HG03139 (cell line): Measurements from ENCODE around the gene PFKP.

Experiments
- ATAC-seq: cut with Tn5 transposase; IDR thresholded peaks from one replicate; pipeline ENCODE4 v1.9.1; 2021; ENCODE audit not compliant: unreplicated experiment

The PFKP gene

DNA sequence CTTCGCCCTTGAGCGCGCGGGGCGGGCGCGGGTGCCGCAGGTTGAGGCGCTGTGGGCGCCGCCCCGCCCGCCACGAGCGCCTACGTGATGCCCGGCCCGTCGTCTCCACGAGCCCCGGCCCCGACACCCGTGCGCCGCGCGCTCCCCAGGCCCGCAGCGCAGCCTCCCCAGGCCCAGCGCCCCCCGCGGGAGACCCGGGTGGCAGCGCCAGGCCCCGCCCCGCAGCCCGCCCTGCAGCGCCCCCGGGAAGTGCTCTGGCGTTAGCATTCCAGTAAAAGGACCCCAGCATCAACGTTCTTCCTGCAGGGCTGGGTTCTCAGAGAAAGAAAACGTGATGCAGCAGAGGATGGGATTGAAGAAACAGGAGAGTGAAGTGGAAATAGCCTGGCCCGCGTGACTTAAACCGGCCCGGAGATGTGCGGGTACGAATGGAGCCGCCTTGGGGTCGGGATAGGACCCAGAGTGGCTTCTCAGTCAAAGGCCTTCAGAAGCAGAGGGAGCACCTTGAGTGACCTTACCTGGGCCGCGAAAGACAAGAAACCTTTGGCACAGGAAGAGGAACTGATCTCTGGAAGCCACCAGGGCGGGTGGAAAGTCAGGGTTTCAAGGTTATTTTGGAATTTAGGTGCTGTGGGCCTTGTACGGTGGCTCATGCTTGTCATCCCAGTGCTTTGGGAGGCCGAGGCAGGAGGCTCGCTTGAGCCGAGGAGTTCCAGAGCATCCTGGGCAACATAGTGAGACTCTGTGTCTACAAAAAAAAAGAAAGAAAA lies 1.8 kb downstream of the PFKP start:
- no peak for ATAC-seq

DNA sequence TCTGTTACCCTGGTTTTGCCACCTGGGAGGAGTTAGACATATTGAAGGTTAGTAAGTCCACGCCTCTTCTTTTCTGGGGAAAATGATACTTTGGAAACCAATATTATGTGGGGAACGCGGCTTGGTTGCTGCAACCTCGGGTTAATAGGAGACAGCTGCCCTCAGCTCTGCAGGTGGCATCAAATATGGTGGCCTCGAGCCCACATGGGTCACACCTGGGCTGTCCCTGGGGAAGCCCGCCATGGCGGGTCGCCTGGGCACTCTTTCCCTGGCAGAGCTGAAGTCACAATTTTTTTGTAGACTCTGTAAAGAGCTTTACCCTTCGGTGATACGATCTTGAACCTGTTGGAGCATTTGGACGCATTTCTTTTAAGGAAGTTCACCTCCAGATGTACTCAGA lies 2.5 kb downstream of the PFKP start:
- ATAC-seq = no peak

DNA sequence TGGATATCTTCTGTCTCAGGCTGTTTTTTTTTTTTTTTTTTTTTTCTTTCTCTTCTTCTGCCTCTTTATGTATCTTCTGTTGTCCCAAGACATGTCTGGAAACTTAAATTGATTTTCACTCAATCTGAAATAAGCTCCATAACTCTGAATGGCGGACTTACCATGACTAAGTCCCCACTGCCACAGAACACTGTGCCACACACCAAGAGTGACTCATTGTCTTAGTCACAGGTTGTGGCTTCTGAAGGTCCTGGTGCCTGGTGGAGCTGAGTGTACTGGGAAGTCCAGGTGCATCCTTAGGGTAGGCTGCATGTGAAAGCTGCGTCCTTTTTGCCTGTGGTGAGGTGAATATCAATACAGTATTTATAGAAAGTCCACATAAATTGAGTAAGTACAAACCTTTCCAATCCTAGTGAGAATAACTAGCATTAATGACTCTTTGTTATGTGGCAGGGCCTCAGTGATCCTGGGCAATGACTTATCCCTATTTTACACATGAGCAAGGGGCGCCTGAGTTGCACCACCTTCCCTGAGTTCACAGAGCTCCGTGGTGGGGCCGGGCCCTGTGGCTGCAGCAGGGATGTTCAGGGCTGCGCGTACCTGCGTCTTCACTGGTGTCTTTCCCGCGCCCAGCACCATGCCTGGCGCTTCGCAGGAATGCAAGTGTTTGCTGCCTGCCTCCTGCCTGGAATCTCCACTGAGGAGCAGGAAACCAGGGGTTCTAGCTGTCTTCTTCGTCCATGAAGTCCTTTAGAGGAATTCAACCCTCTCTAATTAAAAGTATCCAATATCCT lies 4.3 kb downstream of the PFKP start:
- ATAC-seq = no peak

DNA sequence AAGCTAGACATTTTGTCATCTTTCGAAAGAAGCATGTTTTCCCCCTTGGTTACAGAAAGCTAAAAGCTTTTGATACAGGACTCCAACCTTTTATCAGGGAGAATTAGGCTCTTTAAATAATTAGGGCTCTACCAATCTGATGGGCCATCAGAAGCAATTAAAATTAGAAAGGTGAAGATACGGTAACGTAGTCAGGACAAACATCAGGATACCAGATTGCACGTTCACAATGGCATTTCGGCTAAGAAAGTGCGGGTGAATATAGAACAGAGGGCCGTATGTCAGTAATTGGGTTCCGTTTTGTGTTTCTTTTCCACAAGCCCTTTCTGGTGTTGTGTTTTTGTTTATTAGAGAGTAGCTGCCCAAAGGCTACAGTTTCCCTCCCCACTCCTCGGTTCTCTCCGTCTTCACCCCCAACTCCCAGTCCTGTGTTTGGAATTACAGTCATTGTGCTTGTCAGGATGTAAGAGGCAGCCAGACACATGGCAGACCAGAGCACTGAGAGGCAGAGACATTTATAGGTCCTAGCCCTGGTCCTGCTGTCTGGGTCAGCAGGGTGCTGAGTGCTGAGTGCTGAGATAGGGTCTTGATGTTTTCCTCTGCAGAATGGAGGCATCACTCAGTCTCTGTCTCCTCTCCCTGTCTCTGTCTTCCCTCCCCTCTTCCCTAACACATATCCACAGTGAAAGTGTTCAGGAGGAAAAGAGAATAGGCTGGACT lies 5.5 kb downstream of the PFKP start:
- ATAC-seq = no peak

DNA sequence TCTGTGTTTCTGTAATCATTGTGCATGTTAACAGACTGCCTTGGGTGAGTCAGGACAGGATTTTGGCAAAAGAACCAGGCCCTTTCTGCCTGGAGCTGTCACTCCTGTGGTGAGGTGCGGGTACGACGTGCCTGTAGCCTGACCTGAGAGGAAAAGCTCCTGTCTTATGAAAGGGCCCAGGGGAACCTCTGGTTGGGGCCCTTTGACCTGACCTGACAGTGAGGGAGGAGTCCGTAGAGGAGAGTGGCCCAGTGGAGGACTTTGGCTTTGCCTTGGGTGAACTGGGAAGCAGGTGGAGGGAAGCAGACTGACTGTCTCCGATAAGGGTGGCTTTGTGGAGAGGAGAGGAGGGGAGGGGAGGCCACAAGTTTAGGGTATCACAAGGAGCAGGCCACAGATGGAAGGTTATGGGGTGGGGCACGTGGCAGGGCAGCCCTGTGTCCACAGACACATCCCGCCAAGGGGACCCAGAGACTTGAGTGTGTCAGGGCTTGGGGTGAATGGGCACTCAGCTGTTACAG lies 6.9 kb downstream of the PFKP start:
- no peak for ATAC-seq

DNA sequence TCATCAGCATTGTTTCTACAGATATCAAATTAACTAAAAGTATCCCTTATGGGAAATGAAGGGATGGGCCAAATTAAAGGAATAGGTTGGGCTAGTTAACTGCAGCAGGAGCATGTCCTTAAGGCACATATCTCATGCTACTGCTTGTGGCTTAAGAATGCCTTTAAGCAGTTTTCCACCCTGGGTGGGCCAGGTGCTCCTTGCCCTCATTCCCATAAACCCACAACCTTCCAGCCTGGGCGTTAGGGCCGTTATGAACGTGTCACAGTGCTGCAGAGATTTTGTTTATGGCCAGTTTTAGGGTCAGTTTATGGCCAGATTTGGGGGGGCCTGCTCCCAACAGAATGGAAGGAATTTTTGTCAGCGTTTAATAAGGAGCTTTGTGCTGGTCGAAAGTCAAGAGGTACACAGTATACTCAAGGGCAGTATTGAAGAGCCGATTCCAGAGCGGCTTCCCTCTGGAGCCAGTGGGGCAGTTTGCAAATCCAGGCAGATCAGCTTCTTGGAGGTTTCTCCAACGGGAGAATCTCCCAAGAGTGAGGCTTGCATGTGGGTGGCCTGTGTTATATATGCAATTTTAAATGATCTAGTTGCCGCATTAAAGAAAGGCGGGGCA lies 7.7 kb downstream of the PFKP start:
- no peak for ATAC-seq

DNA sequence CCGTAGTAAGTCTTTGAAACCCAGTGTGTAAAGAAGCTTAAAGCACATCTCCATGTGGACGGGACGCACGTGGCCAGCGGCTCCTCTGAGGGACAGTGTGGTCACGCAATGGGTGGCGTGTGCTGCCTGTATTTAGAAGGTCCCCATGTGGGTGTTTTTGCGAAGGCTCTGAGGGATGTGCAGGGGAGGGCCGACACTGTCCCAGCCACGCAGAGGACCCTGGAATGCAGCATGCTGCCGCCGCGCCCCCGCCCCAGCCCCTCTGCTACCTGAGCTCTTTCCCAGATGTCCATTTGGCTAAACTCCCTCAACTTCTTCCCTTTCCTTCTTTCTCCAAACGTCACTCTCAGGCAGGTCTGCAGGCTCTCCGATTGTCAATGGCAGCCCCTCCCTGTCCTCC lies 8.8 kb downstream of the PFKP start:
- ATAC-seq = no peak

DNA sequence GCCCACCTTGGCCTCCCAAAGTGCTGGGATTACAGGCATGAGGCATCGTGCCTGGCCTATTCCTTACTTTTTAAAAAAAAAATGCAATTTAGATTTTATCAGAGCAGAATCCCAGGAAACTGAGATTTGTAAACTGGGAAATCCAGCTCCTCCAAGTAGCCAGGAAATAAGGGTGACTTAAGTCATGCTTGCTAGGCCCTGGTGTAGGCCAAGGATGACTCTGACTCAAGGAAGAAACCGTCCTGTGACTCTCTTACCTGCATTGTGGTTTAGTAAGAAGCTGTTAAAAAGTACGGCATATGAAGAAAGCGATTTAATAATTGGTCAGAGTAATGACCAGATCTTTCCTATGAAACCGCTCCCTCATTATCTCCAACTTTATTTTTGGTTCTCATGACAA lies 10.2 kb downstream of the PFKP start:
- ATAC-seq = no peak

DNA sequence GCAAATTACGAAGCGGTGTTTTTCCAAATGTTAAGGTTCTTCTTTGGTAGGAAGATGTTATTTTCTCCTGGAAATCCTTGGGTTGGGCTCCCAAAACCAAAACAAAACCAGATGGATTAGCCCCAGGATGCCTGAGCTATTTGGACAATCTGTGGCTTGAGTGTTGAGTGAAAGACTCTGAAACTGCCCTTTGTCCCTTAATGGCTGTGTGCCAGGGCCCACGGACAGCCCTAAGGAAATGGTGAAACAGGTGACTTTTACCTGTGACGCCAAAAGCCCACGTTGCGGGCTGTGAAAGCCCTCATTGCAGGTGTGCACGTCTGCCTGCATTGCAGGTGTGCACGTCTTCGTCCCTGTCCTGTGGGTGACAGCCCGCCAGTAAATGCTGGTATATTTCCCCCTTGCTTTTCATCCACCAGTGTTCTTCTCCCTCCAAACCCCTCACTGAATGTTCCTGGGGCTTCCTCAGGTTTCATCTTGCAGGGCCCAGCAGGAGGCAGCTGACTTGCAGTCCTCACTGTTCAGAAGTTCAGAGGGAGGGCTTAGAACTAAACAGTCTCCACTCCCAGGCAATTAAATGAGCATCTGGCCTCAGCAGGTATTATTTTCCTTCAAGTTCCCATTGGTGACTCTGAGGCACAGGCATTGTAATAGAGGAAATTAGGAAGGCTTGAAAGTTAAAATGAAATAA lies 10.7 kb downstream of the PFKP start:
- no peak for ATAC-seq

DNA sequence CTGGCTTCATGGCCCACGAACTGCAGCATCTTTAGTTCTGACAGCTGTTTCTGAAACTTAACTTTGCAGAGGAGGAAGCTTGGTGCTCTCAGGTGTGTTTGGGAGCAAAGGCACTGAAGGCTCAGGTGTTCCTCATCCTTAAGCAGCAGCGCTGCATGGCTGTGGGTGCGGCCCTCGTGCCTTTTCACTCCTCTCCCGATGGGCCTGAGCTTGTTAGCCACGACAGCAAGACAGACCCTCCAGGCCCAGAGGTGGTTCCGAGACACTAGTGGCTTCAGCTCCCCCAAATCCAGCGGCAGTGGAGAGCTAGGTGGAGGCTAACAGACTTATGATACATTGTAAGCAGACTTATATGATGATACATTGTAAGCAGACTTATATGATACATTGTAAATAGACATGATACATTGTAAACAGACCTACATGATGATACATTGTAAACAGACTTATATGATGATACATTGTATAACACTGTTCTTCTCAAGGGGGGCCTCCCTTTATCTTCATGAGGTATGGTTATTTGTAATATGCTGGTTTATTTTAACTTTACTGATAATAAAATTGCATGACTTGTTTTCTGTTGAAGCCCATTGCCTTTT lies 14.1 kb downstream of the PFKP start:
- ATAC-seq = no peak

DNA sequence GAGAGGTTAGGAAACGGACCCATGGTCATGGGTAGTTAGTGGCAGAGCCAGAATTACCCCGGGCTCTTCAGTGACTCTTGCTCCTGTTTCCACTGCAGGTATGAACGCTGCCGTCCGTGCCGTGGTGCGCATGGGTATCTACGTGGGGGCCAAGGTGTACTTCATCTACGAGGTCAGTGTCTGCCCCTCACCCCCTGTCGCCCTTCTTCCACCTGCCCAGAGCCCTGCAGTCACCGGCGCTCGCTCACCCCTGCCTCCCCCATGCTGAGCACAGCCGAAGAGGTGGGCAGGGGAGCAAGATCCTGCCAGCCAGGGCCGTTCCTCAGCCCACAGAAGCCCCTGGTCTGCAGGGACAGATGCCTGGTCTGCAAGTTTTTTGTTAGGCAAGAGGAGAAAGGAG lies 14.9 kb downstream of the PFKP start:
- ATAC-seq = no peak

DNA sequence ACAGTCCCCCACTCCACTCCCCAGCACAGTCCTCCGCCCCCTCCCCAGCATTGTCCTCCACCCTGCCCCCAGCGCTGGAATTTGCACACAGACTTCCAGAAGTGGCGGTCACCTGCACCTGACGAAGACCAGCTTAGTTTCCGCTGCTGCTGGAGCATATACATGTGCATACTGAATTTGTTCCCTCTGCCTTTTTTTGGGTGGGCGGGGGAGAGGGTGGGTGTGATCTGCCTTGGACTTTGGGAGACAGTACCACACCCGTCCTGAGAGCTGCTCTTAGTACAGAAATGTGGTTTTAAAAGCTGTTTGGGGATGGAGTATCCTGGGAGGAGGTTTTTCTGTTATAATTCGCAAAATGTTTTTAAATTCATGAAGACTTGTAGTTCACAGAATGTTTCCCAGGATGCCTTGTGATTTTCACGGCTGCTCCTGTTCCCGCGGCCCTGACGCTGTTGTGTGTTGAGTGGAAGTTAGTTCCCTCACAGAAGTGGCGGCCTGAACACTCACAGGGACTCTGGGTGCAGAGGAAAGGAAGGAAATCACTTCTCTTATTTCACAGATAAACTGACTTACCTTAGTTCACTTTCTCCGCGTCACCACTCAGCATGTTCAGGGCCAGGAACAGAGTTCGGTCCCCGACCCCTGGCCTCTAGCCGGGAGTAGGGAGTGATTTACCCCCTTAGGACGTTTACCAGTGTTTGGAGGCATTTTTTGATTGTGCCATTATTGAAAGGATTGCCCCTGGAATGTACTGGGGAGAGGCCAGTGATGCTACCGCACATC lies 18.6 kb downstream of the PFKP start:
- no peak for ATAC-seq

DNA sequence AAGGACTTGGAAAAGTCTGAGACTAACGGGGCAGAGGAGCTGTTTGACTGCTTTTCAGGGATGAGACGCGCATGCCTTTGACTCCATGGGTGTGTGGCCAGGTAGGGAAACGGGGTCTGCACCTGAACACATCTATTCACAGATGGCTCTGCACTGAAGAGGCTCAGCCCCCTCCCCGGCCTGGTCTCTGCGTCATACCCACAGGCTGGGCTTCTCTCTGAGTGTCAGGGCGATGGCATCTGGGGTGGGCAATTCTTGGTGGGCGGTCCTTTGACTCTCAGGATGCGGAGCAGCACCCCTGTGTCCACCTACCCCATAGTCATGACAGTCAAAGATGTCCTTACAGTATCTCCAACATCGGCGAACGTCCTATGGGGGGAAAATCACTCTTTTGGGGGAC lies 23.0 kb downstream of the PFKP start:
- no peak for ATAC-seq

DNA sequence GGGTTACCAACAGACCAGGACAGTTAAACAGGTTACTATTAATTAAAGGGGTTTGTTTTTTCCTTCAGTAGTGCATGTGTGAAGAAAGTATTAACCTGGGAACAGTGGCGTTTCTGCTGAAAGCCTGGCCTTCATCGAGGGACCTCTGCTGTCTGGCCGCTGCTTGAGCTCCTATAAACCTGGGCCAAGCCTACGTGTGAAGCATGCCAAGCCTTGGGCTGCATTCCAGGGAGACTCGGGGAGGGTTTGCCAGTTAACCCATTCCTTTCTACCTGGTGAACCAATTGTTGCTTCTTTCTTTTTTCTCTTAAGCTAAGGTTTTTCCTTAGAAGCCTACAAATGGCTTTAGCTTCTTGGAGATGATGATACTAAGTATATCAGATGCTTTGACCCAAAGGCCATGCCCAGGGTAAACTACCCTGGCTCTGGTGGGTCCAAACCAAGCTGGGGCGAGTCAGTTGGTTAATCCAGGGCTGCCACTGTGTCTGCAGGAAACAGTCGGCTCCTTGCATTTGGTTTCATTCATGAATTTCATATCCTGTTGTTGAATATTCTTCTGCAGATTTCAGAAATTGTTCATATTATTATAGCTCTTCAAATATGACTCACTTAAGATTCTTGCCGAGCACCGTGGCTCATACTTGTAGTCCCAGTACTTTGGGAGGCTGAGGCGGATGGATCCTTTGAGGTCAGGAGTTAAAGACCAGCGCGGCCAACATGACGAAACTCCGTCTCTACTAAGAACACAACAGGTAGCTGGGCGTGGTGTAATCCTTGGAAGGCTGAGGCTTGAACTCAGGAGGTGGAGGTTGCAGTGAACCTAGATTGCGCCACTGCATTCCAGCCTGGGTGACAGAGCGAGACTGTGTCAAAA lies 23.8 kb downstream of the PFKP start:
- ATAC-seq = no peak

DNA sequence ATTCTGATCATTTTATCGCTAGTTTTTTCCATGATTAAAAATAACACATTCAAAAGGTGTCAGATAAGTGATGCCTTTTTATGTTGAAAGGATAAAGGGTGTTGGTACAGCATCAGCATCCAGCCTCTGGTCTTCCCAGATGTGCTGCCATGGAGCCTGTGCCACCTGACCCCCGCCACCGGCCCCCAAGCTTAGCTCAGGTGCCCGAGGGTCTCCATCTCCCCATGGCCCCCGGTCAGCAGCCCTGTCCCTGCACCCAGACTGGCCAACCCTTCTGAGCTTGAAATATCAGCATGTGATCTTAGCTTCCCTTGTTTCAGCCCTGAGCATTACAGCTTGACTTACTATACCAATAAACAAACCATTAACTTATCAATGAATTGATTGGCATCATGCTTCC lies 24.6 kb downstream of the PFKP start:
- no peak for ATAC-seq

DNA sequence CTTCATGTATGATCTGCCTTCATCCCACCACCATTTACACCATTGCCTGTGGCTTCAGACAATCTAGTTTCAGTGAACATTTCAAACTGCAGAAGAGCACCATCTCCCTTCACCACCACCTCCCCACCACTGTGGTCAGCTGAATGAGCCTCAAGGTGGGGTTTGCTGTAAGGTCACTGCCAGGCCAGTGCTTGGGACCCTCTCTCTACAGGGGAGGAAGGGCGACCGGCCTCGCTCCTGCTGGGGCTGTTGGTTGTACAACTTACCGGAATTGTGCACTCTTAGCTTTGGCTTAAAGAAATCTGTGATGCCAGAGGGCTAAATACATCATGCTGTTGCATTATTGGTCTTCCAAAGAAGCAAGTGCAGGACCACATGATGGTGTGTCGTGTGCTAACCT lies 26.6 kb downstream of the PFKP start:
- no peak for ATAC-seq

DNA sequence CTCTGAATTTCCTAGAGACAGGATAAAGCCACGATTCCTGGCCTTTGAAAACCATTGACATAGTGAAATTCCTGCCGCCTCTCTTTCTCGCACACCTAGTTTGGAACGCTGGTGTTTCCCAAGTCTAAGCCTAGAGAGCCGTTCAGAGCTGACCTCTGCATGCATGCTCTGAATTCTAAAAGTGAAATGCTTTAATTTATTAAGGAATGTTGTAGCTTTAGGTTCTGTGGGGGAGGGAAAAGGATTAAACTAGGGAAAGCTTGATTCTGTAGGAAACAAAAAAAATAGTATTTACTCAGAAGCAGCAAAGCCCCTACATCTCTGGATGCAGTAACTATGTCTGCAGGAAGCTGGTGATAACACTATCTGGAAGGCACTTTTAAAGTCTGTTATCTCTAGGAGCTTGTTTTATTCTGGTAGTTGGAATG lies 27.3 kb downstream of the PFKP start:
- no peak for ATAC-seq

DNA sequence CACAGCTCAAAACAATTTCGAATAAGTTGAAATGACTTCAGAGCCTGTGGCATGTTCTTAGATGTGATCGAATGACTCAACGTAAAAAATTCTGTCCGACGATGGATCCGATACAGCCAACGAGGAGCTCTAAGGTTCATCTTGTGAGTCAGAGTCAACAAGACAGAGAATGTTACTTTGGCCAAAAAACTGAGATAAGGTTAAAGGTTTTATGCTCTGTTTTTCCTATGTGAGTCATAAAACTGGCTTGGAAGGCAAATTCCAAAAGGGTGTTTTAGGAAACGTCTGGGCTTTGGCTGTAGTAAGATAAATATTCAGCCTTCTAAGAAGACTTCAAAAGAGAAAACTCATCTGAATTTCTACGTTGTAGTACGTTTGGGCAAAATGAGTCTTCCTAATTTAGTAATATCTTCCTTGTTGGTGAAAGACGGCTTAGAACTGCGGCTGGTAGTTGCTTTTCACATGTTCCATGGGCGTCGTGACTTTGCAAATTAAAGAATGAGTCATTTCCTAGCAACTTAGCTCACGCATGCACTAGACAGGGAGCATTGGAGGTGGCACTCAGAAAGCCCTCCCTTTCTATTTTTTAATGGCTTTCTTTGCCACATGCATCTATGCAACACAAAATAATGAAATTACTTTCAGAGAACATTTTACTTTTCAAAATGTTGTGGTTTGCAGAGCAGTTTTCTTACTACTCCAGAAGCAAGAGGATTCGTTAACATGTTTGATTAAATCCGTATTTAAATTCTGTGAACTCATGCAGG lies 28.2 kb downstream of the PFKP start:
- peak; percentile 65 for ATAC-seq
